ENCODE measurements around the gene DOCK10. TPM values are rescaled to one million over a fixed set of nuclear protein-coding genes. Genes with fewer than 3 reads are reported as not detected.

Gene DOCK10
- total RNA-seq, 4 donors from 2014 or later = 8.3 to 47.4 (median 18.3) TPM

DNA sequence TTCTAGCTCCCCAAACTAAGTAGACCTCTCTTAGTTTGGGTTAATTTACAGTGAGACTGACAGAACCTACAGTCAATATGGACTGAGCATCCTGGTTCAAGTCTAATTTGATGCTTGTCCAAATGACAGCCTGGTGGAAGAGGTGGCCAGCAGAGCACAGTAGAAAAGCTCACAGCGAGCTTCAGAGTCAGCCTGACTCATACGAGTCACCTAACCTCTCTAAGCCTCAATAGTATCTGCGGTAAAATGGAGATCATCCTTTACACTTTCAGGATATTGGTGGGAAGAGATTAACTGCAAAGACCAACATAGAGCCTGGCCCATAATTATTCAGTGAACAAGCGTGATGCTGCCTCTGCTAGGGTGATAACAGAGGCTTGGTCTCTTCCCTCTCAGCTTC is 54.5 kb downstream of the DOCK10 start:
- no peak for TF ChIP-seq CTCF (IDR thresholded peaks at IDR 0.05; ENCODE audit: low read depth)

DNA sequence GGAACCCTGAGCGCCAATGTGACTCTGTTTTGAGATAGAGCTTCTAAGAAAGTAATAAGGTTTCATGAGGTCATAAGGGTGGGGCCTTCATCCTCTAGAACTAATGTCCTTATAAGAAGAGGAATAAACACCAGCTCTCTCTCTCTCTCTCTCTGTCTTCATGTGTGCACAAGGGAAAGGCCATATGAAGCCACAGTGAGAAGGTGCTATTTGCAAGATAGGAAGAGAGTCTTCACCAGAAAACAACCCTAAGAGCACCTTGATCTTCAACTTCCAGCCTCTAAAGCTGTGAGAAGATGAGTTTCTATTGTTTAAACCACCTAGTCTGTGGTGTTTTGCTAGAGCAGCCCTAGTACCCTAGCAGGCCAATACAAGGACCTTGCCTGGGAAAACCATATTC is 55.8 kb downstream of the DOCK10 start:
- TF ChIP-seq CTCF (IDR thresholded peaks at IDR 0.05; ENCODE audit: low read depth) = no peak

- TF ChIP-seq CTCF (IDR thresholded peaks at IDR 0.05; ENCODE audit: low read depth) = no peak
Observed at GRCh38 chr2:224984637-224985036, 57.6 kb downstream of the DOCK10 start.

DNA sequence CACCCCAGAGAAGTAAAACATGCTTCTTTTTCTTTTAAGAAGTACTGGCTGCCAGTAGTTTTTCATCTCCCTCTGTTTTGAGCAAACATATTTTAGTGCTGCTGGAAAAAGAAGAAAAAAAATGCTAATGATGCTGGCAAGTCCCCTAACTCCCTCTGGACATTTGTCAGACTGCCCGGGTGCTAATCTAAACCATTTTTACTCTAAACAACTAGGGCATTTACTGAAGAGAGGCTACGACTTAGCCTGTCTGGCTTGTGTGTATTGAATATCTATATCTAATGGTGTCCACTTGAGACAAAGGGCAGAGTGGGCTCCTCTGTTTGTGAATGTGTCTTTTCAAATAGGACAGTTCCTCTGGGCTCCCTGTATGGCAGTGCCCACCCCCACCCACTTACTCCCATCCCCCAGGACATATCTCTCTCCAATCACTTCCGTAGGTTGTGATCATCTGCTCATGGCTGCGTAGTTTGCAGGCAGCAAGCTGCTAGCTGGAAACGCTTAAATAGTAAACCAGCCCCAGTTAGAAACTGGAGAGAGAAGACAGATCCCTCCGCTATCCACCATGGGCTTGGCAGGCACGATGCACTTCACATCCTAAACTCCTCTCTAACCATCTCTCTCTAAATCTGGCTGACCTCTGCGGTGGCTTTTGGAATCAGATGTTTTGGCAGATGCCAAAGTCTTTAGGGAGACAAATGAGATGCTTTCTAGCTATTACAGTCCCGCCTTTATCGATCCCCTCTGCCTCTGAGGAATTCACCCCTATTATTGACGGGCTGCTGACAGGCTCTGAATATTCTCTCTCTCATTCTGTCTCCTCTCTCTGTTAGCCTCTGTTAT is 58.3 kb downstream of the DOCK10 start:
- no peak for TF ChIP-seq CTCF (IDR thresholded peaks at IDR 0.05; ENCODE audit: low read depth)

DNA sequence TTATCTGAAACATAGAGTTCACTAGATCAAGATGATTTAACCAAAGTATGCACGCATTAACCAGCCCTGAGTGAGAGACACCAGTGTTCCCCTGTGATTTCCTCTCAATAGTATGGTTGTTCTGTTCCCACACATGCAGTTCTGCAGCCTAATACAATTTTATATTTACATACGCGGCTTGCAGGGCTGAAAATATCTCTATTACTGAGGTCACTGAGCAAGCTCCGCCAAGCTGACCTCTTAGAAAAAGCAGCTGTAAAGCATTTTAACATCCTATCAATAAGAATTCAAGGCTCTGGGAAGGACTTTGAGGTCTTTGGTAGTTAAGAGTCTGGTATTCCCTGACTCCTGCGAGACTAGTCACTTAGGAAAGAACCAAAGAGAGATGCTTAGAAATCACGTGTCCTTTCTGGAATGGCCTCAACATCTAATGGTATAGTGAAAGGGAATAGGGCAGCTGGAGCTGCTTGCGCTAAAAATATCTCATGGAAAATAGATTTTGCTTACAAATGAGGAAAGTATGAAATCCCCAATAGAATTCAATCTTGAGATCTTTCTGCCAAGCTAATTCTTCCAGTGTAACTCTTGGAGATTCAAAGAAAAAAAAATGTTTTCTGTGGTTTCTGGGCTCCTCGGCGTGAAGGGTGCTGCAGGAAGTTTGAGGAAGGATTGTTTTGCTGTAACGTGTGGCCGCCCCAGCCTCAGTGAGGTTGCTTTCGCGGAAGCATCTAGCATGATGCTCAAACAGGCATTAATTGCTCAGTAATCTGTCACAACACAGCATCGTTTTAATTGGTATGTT is 59.2 kb downstream of the DOCK10 start:
- TF ChIP-seq CTCF (IDR thresholded peaks at IDR 0.05; ENCODE audit: low read depth) = no peak

DNA sequence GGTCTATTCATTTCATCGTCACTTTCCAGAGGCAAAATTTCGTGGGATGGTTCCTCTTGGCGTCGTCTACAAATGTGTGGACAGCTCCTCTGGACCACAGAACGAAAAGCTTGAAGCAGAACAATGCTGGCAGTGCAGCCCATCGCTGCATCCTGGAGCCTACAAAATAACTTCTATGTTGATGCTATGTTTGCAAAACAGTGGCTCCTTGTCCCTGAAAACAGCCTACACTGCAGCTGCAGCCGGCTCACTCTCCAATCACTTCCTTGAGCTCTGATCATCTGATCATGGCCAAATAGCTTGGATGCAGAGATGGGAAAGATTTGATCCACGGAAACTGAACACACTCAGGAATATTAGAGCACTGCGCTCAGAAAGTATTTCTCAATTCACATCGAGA is 60.0 kb downstream of the DOCK10 start:
- TF ChIP-seq CTCF (IDR thresholded peaks at IDR 0.05; ENCODE audit: low read depth) = no peak
